Activated CD4-positive, alpha-beta T cell treated with anti-CD3 and anti-CD28 coated beads for 24 hours (primary cell): ENCODE data around the gene RASL10B.

ENCODE experiments used
- DNase-seq, 2 donors: peaks; one replicate each; pipeline ENCODE4 v3.0.0-alpha.2; 2020; ENCODE audit warnings: low read depth in 2 of 2

Gene RASL10B

GRCh38 chr17:35717475-35717874 is 14.0 kb upstream of the RASL10B start:
- no peak for DNase-seq

- no peak for DNase-seq
These were observed 7.7 kb upstream of the RASL10B start for GRCh38 chr17:35723735-35724134.

- no peak for DNase-seq
These were observed 6.4 kb upstream of the RASL10B start for GRCh38 chr17:35725058-35725457.

GRCh38 chr17:35725802-35726126 is 5.7 kb upstream of the RASL10B start:
- no peak for DNase-seq

- DNase-seq: no peak
These were observed 5.1 kb upstream of the RASL10B start for GRCh38 chr17:35726127-35726952.

- DNase-seq: no peak
These were observed 4.4 kb upstream of the RASL10B start for GRCh38 chr17:35726953-35727460.

GRCh38 chr17:35727635-35728034 is 3.8 kb upstream of the RASL10B start:
- no peak for DNase-seq

- DNase-seq: no peak
These were observed 2.9 kb upstream of the RASL10B start for GRCh38 chr17:35728551-35728950.

- no peak for DNase-seq
These were observed 2.0 kb upstream of the RASL10B start for GRCh38 chr17:35729405-35729833.

GRCh38 chr17:35730400-35731005 is 936 bp upstream of the RASL10B start:
- no peak for DNase-seq

GRCh38 chr17:35731917-35732805 is 722 bp downstream of the RASL10B start:
- no peak for DNase-seq

- no peak for DNase-seq
These were observed 1.3 kb downstream of the RASL10B start for GRCh38 chr17:35732806-35733136.

GRCh38 chr17:35733366-35733765 is 1.9 kb downstream of the RASL10B start:
- DNase-seq: no peak

GRCh38 chr17:35734396-35734795 is 3.0 kb downstream of the RASL10B start:
- DNase-seq: no peak

- no peak for DNase-seq
These were observed 3.8 kb downstream of the RASL10B start for GRCh38 chr17:35735036-35735805.

GRCh38 chr17:35736236-35736635 is 4.8 kb downstream of the RASL10B start:
- no peak for DNase-seq

- no peak for DNase-seq
These were observed 7.2 kb downstream of the RASL10B start for GRCh38 chr17:35738519-35739133.

GRCh38 chr17:35740216-35740615 is 8.8 kb downstream of the RASL10B start:
- no peak for DNase-seq

GRCh38 chr17:35740997-35741931 is 9.8 kb downstream of the RASL10B start:
- DNase-seq: no peak

- DNase-seq: no peak
These were observed 11.1 kb downstream of the RASL10B start for GRCh38 chr17:35742496-35742895.
